Measurements from ENCODE around the gene LARP4B.

Gene LARP4B

GRCh38 chr10:865924-866576 lies 65.5 kb downstream of the LARP4B start:
- DNase-seq = no peak

GRCh38 chr10:865257-865656 lies 66.2 kb downstream of the LARP4B start:
- DNase-seq = no peak

DNA sequence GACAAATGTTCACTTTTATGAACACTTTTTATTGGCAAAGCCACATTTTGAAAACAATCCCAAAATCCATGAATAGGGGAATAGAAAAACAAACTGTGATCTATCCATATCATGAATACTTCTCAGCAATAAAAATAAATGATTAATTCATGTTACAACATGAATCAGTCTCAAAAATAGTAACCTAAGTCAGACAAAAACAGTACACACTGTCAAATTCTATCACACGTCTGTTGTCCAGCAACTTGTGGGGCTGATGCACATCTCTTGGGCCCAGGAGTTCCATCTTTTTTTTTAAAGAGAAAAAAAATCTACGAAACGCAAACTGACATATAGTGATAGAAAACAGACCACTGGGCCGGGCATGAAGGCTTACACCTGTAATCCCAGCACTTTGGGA lies 71.0 kb downstream of the LARP4B start:
- no peak for DNase-seq

GRCh38 chr10:856416-857157 lies 74.9 kb downstream of the LARP4B start:
- DNase-seq = no peak

DNA sequence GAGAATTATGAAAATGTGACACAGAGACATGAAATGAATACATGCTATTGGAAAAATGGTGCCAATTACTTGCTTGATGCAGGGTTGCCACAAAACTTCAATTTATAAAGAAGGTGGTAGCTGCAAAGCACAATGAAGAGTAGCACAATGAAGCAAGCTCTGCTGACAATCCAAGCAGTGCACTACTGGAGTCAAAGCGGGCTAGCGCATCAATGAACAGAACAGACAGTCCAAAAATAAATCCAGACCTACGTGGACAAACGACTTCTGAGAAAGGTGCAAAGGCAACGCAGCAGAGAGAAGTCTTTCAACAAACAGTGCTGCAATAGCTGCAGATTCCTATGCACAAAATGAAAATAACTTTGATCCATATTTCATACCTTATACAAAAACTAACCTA lies 75.8 kb downstream of the LARP4B start:
- DNase-seq = no peak

DNA sequence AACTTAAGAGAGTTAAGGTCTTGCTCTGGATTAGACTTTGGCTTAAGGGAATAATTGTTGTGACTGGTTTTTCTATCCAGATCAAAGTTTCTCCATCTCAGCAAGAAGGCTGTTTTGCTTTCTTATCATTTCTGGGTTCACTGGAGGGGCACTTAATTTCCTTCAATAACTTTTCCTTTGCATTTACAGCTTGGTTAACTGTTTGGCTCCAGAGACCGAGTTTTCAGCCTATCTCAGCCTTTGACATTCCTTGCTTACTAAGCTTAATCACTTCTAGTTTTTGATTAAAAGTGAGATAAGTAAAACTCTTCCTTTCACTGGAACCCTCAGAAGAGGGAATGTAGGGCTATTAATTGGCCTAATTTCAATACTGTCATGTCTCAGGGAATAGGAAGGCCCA lies 76.4 kb downstream of the LARP4B start:
- DNase-seq = no peak

- no peak for DNase-seq
These were observed 78.5 kb downstream of the LARP4B start for GRCh38 chr10:853017-853416.

- DNase-seq = no peak
These were observed 79.1 kb downstream of the LARP4B start for GRCh38 chr10:852386-852785.

- no peak for DNase-seq
These were observed 79.6 kb downstream of the LARP4B start for GRCh38 chr10:851901-852300.

- no peak for DNase-seq
These were observed 81.4 kb downstream of the LARP4B start for GRCh38 chr10:850093-850492.

- DNase-seq = no peak
These were observed 83.6 kb downstream of the LARP4B start for GRCh38 chr10:847868-848267.

GRCh38 chr10:846126-846685 lies 85.3 kb downstream of the LARP4B start:
- no peak for DNase-seq

- no peak for DNase-seq
These were observed 86.0 kb downstream of the LARP4B start for GRCh38 chr10:845526-845925.

GRCh38 chr10:844552-844951 lies 87.0 kb downstream of the LARP4B start:
- DNase-seq = no peak

GRCh38 chr10:843703-844102 lies 87.8 kb downstream of the LARP4B start:
- DNase-seq = no peak

DNA sequence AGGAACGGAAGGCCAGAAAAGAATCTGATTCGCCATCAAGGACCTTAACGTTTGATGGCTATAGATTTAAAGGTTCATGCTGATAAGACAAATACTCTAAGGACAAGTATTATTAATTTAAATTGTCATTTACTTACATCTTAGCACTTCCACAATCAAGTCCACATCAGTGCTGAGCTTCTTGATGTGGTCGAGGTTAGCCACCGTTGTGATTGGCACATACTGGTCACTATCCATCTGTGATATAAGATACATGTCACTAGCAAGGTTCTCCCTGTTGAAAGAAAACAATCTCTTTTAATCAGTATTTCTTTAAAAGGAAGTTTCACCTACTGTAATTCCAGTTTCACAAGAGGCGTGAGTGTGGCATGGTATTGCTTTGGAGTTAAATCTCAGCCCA lies 88.7 kb downstream of the LARP4B start:
- DNase-seq = no peak

GRCh38 chr10:841535-841934 lies 90.0 kb downstream of the LARP4B start:
- DNase-seq = no peak

- DNase-seq = no peak
These were observed 91.8 kb downstream of the LARP4B start for GRCh38 chr10:839550-840205.

- DNase-seq = peak; percentile 1
These were observed 94.7 kb downstream of the LARP4B start for GRCh38 chr10:836782-837181.

- no peak for DNase-seq
These were observed 97.0 kb downstream of the LARP4B start for GRCh38 chr10:834493-834892.

GRCh38 chr10:829241-829640 lies 102.3 kb downstream of the LARP4B start:
- no peak for DNase-seq

- no peak for DNase-seq
These were observed 103.3 kb downstream of the LARP4B start for GRCh38 chr10:828191-828590.

DNA sequence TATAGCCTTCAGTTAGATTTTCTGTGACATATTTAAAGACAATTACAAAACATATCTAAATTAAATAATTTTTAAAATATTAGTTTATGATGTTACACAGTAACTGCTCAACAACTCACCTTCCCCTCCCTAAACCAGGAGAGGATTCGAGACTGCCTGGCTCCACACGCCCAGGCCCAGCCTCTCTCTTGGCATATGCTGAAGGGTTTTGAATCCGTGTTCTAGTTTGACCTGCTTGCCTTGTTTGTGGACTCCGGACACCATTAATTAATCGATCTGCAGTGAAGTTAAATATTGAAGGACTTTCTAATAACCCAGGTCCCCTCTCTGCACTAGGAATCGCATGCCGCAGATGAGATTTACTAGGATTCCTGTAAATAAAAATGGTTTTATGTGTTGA lies 106.6 kb downstream of the LARP4B start:
- DNase-seq = no peak

- no peak for DNase-seq
These were observed 107.0 kb downstream of the LARP4B start for GRCh38 chr10:824497-824896.
